ENCODE data around the gene CCDC6.

CCDC6 gene

DNA sequence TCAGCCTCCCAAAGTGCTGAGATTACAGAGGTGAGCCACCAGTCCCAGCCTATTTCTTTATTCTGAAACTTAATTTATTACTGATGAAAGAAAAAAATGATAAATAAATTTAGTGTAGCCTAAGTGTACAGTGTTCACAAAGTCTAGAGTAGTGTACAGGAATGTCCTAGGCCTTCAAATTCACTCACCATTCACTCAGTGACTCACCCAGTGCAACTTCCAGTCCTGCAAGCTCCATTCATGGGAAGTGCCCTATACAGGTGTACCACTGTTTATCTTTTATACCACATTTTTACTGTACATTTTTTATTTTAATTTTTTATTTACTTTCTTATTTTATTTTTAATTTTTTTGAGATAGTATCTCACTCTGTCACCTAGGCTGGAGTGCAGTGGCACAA, 165.3 kb downstream of the CCDC6 start:
- DNase-seq (ENCODE audit: extremely low spot score, insufficient read length, low read depth) (no peak), FAIRE-seq (no peak)
